ENCODE measurements around the gene TLR10.
"Not testable (repeated sequence)": the region's sequence is repeated elsewhere in the genome, so short reads cannot be mapped to it uniquely, and the experiment has no call there.

- TF ChIP-seq CTCF (IDR thresholded peaks at IDR 0.05; ENCODE audit: borderline replicate concordance, extremely low read depth, low read length, poor library complexity, severe bottlenecking); EZH2 (IDR thresholded peaks at IDR 0.05; ENCODE audit: borderline replicate concordance, low read depth, low read length, severe bottlenecking): not testable (repeated sequence)
Measured at GRCh38 chr4:38766940-38767339, 15.8 kb downstream of the TLR10 start.
